ENCODE results near the gene KLF1.
A peak's percentile ranks its signal among the peaks of the same experiment; 100 is the strongest.
"Not testable (repeated sequence)": the region's sequence is repeated elsewhere in the genome, so short reads cannot be mapped to it uniquely, and the experiment has no call there.

KLF1 gene

DNA sequence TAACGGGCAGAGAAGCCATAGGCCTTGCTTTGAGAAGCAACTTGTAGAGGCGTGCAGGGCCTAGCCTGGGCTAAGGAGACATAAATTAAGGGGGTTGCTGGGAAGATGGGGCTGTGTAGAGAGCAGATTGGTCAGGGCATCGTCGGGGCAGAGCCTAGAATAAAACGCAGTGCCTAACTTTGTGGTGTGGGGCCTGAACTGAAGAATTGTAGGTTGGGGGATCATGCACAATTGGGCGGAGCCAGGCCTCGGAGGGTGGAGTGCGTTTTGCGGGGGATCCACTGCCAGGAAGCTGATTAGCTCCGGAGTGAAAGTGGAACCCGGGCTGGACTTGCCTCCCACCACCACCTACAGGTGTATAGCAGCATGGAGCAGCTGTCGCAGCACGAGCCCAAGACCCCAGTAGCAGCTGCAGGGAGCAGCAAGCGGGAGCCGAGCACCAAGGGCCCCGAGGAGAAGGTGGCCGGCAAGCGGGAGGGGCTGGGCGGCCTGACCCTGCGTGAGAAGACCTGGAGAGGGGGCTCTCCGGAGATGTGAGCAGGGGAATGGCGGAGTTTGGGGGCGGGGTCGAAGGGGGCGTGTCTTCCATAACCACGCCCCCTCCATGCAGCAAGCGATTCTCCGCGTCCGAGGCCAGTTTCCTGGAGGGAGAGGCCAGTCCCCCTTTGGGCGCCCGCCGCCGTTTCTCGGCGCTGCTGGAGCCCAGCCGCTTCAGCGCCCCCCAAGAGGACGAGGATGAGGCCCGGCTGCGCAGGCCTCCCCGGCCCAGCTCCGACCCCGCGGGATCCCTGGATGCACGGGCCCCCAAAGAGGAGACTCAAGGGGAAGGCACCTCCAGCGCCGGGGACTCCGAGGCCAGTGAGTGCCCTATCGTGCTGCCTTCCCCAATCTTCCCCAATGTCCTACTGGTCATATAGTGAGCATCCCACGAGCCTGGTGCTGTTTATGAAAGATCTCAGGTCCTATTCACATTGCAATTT, 19.6 kb downstream of the KLF1 start:
- peak; percentile 39 for DNase-seq (ENCODE audit: low spot score)

DNA sequence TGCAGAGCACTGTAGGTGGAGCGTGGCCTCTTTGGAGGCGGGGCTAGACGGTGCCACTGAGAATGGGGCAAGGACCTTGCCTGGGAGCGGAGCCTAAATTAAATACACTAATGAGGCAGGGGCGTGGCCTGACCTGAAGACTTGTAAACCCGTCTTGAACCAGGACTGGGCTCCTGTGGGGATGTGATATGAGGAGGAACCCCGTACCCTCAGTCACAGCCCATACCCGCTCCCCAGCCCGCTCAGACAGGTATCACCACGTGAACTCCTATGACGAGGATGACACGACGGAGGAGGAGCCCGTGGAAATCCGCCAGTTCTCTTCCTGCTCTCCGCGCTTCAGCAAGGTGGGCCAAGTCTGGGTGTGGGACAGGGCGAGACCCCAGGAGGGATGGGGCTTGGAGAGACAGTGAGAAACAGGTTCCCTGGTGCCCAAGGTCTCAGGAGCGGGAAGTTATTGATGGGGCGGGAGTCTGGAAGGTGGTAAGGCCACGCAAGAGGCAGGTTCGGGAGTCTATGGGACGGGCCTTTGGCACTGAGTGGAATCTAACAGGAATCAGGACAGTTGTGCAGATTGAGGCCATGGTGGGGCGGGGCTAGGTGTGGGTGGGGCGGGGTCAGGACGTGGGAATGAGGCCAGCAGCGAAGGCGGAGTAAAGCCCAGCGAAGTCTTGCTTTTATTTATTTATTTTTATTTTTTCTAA, 20.4 kb downstream of the KLF1 start:
- no peak for DNase-seq (ENCODE audit: low spot score)

- no peak for DNase-seq (ENCODE audit: low spot score)
These were observed 21.1 kb downstream of the KLF1 start for GRCh38 chr19:12865746-12866415.

DNA sequence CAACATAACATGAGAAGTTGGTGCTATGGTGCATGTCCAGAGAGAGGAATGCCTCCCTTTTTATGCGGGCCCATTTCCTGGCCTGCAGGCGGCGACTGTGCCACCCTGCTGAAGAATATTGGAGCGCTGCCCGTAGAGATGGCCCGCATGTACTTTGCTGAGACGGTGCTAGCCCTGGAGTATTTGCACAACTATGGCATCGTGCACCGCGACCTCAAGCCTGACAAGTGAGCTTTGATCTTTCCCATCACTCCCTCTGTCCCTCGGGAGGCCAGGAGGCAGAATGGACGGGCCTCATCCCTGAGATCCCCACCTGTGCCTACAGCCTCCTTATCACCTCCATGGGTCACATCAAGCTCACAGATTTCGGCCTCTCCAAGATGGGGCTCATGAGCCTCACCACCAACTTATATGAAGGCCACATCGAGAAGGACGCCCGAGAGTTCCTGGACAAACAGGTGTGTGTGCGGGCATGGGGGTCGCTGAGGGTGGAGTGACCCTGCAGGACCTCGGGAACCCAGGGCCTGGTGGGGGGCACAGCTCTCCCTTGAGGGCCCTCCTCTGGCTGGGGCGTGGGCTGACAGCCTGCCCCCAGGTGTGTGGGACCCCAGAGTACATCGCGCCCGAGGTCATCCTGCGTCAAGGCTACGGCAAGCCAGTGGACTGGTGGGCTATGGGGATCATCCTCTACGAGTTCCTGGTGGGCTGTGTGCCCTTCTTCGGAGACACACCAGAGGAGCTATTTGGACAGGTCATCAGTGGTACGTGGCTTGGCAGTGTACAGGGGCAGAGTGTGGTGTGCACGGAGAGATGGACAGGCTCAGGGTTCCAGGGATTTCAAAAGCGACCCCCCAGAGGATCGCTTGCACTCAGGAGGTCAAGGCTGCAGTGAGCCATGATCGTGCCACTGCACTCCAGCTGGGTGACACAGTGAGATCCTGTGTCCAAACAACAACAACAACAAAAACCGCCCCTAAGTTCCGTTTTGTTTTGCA, 22.0 kb downstream of the KLF1 start:
- no peak for DNase-seq (ENCODE audit: low spot score)

DNA sequence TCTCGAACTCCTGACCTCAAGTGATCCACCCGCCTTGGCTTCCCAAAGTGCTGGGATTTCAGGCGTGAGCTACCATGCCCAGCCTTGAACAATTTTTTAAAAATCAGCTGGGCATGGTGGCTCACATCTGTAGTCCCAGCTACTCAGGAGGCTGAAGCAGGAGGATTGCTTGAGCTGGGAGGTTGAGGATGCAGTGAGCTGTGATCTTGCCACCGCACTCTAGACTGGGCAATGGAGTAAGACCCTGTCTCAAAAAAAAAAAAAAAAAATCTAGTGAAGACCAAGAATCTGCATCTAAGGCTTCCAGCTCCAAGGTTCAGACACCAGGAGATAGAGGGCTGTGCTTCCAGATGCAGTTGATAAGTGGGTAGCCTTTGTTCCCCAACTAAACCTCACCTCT, 22.9 kb downstream of the KLF1 start:
- no peak for DNase-seq (ENCODE audit: low spot score)

- DNase-seq (ENCODE audit: low spot score) = no peak
These were observed 27.5 kb downstream of the KLF1 start for GRCh38 chr19:12859546-12859945.

DNA sequence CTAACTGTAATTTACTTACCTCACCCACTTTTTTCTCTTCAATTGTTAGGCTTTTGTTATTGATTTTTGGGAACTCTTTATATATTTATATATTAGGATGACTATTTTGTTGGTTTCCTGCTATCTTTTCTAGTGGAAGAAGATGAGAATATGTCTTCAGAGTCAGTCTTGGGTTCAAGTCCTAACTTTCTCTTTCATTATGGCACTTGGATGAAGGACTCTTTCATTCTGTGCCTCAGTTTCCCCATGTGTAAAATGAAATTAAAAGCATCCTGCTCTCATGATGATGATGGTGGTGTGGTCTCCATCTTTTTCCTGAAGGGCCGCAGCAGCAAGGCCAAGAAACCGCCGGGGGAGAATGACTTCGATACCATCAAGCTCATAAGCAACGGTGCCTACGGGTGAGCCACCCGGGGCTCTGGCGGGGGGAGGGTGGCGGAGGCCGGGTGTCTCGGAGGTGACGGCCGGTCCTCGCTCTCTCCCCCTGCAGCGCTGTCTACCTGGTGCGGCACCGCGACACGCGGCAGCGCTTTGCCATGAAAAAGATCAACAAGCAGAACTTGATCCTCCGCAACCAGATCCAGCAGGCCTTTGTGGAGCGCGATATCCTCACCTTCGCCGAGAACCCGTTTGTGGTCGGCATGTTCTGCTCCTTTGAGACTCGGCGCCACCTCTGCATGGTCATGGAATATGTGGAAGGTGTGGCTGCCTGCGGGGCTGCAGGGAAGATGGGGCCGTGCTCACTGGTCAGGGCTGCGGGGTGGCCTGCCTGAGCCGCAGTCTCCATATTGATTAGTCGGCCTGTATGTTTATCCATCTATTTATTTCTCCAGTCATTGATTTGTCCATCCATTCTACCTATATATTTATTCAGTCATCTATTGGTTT, 28.7 kb downstream of the KLF1 start:
- no peak for DNase-seq (ENCODE audit: low spot score)

- DNase-seq (ENCODE audit: low spot score) = no peak
These were observed 30.3 kb downstream of the KLF1 start for GRCh38 chr19:12856653-12857052.

- peak; percentile 83 for DNase-seq (ENCODE audit: low spot score)
These were observed 39.6 kb downstream of the KLF1 start for GRCh38 chr19:12847159-12848139.

DNA sequence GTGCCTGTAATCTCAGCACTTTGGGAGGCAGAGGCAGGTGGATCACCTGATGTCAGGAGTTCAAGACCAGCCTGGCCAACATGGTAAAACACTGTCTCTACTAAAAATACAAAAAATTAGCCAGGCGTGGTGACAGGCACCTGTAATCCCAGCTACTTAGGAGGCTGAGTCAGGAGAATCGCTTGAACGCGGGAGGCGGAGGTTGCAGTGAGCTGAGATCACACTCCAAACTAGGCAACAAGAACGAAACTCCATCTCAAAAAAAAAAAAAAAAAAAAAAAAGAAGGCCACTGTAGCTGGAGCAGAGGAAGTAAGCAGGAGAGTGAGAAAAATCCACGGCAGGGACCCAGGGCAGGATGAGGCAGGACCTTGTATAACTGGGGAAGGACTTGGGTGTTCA, 40.4 kb downstream of the KLF1 start:
- DNase-seq (ENCODE audit: low spot score) = not testable (repeated sequence)

DNA sequence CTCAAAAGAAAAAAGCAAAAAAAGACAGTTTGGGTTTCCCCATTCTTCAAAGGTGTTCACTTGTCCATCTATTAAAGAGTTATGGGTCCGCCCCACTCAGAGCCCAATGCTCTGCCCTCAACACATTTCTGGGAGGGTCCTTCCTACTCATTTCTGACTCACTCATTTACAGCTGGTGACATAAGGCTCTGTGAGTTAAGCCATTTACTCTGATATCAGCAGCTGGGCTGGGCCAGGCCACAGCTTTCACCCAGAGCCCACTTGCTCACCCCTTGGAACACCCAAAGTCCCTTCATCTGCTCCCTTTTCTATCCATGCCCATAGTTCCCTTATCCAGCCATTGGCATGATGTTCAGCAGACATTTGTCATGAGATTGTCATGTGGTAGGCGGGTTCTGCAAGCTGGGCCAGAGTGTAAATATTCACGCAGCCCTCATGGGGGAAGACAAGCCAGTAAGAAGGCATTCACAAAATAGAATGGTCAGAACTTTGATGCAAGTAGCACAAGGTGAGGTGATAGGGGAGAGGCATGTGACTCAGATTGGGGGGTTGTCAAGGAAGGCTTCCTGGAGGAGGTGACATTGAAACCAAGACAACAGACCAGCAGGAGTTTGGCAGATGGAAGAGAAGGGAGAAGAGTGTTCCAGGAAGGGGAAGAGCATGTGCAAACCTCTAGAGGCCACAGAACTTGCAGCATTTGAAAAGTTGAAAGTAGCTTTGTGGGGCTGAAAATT, 42.8 kb downstream of the KLF1 start:
- DNase-seq (ENCODE audit: low spot score) = no peak

DNA sequence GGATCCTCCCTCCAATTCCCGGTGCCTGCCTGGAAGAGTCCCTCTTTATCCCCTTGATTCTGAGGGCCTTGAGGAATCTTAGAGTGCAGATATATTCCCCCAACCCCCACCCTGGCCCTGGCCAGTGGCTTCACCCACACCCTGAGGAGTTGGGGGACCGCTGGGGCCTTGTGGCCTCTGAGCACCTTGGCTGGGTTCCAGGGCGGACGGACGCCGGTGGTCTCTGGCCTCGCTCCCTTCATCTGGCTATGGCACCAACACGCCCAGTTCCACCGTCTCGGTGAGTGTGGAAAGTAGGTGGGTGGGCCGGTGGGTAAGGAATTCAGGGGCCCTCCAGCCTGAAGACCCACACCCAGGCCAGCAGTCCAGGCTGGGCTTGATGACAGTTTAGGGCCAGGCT, 43.7 kb downstream of the KLF1 start:
- DNase-seq (ENCODE audit: low spot score) = no peak

GRCh38 chr19:12842511-12842910, 44.5 kb downstream of the KLF1 start:
- DNase-seq (ENCODE audit: low spot score) = no peak

- DNase-seq (ENCODE audit: low spot score) = no peak
These were observed 45.9 kb downstream of the KLF1 start for GRCh38 chr19:12841094-12841493.

DNA sequence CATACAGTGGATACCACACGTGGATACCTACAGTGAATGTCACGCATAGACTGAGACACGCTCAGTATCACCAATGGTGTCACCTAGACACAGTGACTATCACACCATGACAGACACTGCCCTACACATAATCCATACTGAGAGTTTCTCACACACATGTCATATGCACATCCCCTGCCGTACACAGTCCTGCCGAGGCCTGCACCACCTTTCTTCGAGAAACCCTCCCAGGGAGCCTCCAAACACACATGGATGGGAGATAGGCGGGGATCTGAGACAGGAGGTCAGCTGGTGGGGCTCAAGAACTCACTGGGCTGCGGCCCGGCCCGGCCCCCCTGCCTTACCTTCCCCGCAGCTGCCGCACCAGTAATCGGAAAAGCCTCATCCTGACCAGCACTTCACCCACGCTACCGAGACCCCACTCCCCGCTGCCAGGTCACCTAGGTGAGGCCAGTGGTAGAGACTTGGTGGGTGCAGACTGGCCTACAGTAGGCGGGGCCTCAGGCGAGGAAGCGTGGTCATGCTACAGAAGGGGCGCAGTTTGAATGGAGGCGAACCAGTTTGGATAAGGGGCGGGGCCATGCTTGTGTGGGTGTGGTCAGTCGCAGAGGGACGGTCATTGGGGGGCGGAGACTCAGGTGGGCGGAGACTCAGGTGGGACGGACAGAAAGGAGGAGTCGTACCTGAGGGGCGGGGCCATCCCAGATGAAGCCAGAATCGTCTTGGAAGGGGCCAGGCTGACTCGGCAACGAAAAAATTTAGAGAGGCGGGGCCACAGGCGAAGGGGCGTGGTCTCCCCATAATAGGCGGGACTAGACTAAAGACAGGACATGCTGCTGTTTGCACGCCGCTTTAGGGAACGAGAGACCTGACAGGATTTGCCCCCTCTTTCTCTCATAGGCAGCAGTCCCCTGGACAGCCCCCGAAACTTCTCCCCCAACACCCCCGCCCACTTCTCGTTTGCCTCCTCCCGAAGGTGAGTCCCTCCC, 46.6 kb downstream of the KLF1 start:
- peak; percentile 88 for DNase-seq (ENCODE audit: low spot score)

DNA sequence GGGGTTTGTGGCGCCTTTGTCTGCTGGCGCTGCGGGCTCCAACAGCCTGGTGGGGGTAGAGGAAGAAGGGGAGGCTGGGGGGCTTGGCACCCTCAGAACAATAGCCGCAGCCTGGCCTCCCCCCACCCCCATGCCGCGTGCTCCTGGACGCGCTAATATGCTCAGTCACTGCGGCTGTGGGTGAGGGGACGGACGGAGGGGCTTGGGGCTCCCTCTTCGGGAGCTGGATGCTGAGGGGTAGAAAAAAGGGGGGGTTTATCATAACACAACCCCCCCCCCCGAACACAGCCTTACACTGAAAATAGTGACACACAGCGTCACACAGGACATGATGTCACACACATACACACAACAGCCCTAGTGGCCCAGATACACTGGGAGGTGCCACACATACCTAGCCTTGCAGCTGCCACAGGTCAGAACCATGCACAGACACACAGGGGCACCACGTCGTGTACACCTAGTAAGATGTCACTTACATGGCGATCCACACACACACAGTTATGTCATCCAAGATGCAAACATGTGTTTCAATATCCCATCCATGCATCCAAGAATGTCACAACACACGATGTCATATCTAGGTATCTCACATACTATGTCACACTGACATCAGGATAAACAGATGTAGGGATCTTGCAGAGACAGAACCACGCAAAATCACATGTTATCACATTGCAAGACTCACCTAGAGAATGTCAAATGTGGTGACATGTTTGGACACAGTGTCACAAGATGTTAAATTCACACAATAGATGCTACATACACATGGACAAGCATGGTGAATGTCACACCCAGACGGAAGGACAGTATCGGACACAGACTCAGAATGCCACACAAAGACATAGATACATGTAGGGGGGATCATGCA, 47.9 kb downstream of the KLF1 start:
- DNase-seq (ENCODE audit: low spot score) = peak; percentile 78
